B cell (primary cell): ENCODE results near the gene GALR2. TPM values are rescaled to one million over a fixed set of nuclear protein-coding genes. Genes with fewer than 3 reads are reported as not detected.

Experiments
- ATAC-seq: fragments of 200-7000 bp; cut with Tn5 transposase; one replicate; pipeline ENCODE4 v1.10.0; 2021; ENCODE audit warnings: low read depth, mild to moderate bottlenecking, moderate number of reproducible peaks, moderate library complexity
- CTCF ChIA-PET: fragments of 350-600 bp; sonication (Branson Sonifier 250); formaldehyde crosslinking; loops from one replicate; lab custom pipeline; 2021; ENCODE audit warnings: antibody characterized with exemption, inconsistent platforms; lab: Charles Lee
- POLR2A ChIA-PET: fragments of 350-600 bp; sonication (Branson Sonifier 250); formaldehyde crosslinking; loops from one replicate; lab custom pipeline; 2021; ENCODE audit warnings: antibody characterized with exemption; lab: Charles Lee
- DNase-seq: peaks from one replicate; pipeline ENCODE4 v3.0.0; 2013
- H2AFZ ChIP-seq: 2 replicates; pipeline ENCODE4 v1.6.1; 2012; ENCODE audit warnings: mild to moderate bottlenecking, low read depth, low read length; ENCODE audit not compliant: insufficient read depth, poor library complexity, severe bottlenecking
- H3K27ac ChIP-seq, 2 donors: 1 replicate in 1 of 2; 2 replicates in 1 of 2; pipeline ENCODE4 v1.5.1; 2012 to 2013; ENCODE audit warnings: low read length in 2 of 2, mild to moderate bottlenecking in 2 of 2, moderate library complexity in 1 of 2
- H3K27me3 ChIP-seq, 4 experiments: fragments of 200-600 bp in 1 of 4; sonication (generic) in 1 of 4; replicated peaks in 1 of 4; 1 replicate in 2 of 4; 2 replicates in 2 of 4; pipeline versions ENCODE4 v1.6.1 to v1.7.0; 2013 to 2016; ENCODE audit warnings: low read length in 3 of 4, mild to moderate bottlenecking in 2 of 4, mixed read lengths in 1 of 4, moderate library complexity in 1 of 4; ENCODE audit not compliant: insufficient read depth in 4 of 4, control insufficient read depth in 3 of 4; ENCODE audit errors: control extremely low read depth in 1 of 4
- H3K36me3 ChIP-seq, 2 experiments: replicated peaks in 1 of 2; 1 replicate in 1 of 2; 2 replicates in 1 of 2; pipeline versions ENCODE4 v1.6.1 to v1.7.1; 2013; ENCODE audit warnings: low read length in 1 of 2; ENCODE audit not compliant: insufficient read depth in 2 of 2, control insufficient read depth in 1 of 2; ENCODE audit errors: control extremely low read depth in 1 of 2, extremely low read depth in 1 of 2
- H3K4me1 ChIP-seq, 2 donors: fragments of 200-600 bp in 1 of 2; sonication (generic) in 1 of 2; 1 replicate in 1 of 2; 2 replicates in 1 of 2; pipeline versions ENCODE4 v1.5.1 to v1.6.1; 2013 to 2017; ENCODE audit warnings: low read length in 2 of 2; ENCODE audit not compliant: control insufficient read depth in 2 of 2, insufficient read depth in 2 of 2
- H3K4me2 ChIP-seq: replicated peaks from 2 replicates; pipeline ENCODE3; 2012; ENCODE audit warnings: mild to moderate bottlenecking, low read depth, low read length; ENCODE audit not compliant: poor library complexity, severe bottlenecking
- H3K4me3 ChIP-seq, 5 experiments: fragments of 200-600 bp in 1 of 5; sonication (generic) in 1 of 5; 1 replicate in 3 of 5; 2 replicates in 2 of 5; pipeline versions ENCODE4 v1.5.1 to v1.7.0; 2011 to 2016; ENCODE audit warnings: low read length in 4 of 5, mild to moderate bottlenecking in 4 of 5, low read depth in 2 of 5, control low read depth in 1 of 5, moderate library complexity in 1 of 5; ENCODE audit not compliant: insufficient read depth in 1 of 5; ENCODE audit errors: control extremely low read depth in 1 of 5, extremely low read depth in 1 of 5
- H3K79me2 ChIP-seq: fragments of 200-600 bp; sonication (generic); one replicate; pipeline ENCODE4 v1.6.0; 2016; ENCODE audit warnings: low read length; ENCODE audit not compliant: control insufficient read depth, insufficient read depth
- H3K9ac ChIP-seq: fragments of 200-600 bp; sonication (generic); 2 replicates; pipeline ENCODE4 v1.6.1; 2017; ENCODE audit warnings: mild to moderate bottlenecking, low read length, moderate library complexity
- H3K9me3 ChIP-seq, 3 donors: one replicate each; pipeline versions ENCODE4 v1.6.1 to v1.7.1; 2013; ENCODE audit warnings: low read length in 2 of 3; ENCODE audit not compliant: control insufficient read depth in 2 of 3, insufficient read depth in 1 of 3; ENCODE audit errors: control extremely low read depth in 1 of 3
- H4K20me1 ChIP-seq: 2 replicates; pipeline ENCODE4 v1.6.0; 2012; ENCODE audit warnings: mild to moderate bottlenecking, low read length; ENCODE audit not compliant: insufficient read depth, control insufficient read depth, poor library complexity, severe bottlenecking
- H3K27ac Mint-ChIP-seq: one replicate; pipeline ENCODE4 v1.8.0; 2021; ENCODE audit warnings: mixed read lengths
- H3K27me3 Mint-ChIP-seq: one replicate; pipeline ENCODE4 v1.8.0; 2021; ENCODE audit warnings: mixed read lengths
- H3K4me1 Mint-ChIP-seq: one replicate; pipeline ENCODE4 v1.8.0; 2021; ENCODE audit warnings: mixed read lengths
- H3K4me3 Mint-ChIP-seq: one replicate; pipeline ENCODE4 v1.8.0; 2021; ENCODE audit warnings: mixed read lengths
- H3K9me3 Mint-ChIP-seq: one replicate; pipeline ENCODE4 v1.8.0; 2022; ENCODE audit warnings: mixed read lengths; ENCODE audit not compliant: insufficient read depth
- CTCF ChIP-seq: fragments of 200-600 bp; IDR thresholded peaks from one replicate; pipeline ENCODE4 v1.8.0; 2022; ENCODE audit warnings: antibody characterized with exemption, mild to moderate bottlenecking
- EZH2 ChIP-seq: IDR thresholded peaks from 2 replicates; pipeline ENCODE4 v1.6.1; 2012; ENCODE audit warnings: borderline replicate concordance, low read depth, mild to moderate bottlenecking, moderate library complexity, low read length; ENCODE audit not compliant: insufficient read depth, poor library complexity, severe bottlenecking
- WGBS: methylation state at CpG from one replicate; pipeline ENCODE4 v1.1.5; 2013; ENCODE audit warnings: missing lambda C conversion rate; ENCODE audit not compliant: insufficient coverage; 5-methylcytosine and 5-hydroxymethylcytosine counted together
- intact Hi-C: fragments of 100-400 bp; cut with micrococcal nuclease; formaldehyde crosslinking; loops from one replicate; pipeline ENCODE4 v1.10.0; 2022
- polyA plus RNA-seq: library from polyadenylated mRNA; depleted of rRNA; stranded (reverse); fragments of >200 nt; gene quantifications from 2 replicates; pipeline ENCODE4 v1.2.3, GENCODE V29; 2012
- total RNA-seq, 2 donors: library from RNA; stranded (reverse); fragments of 120-200 nt in 1 of 2; gene quantifications; 1 replicate in 1 of 2; 2 replicates in 1 of 2; pipeline versions ENCODE4 v1.2.3 to v1.2.4, GENCODE V29; 2013 to 2022

Gene GALR2
- total and polyA plus RNA-seq, 2 donors (not counting 1 experiment from before 2014, with no cell fraction given) = 0.42 to 1.2 TPM

GRCh38 chr17:76053246-76054111 lies 21.1 kb upstream of the GALR2 start:
- intact Hi-C loops = no loop called here
- ChIA-PET POLR2A (no interaction called here), CTCF (interaction anchor here (1.4 kb wide), 1 partner anchor 68 kb away, joined by 3 read pairs; no protein-coding TSS in a partner anchor)
- no peak overlapping the region for H3K27ac ChIP-seq
- Mint-ChIP-seq H3K4me3 (no peak overlapping the region), H3K9me3 (no peaks in the 10 kb centered on the region), H3K4me1 (no peaks in the 10 kb centered on the region), H3K27me3 (no peaks in the 10 kb centered on the region), H3K27ac (no peak overlapping the region)
- no peak overlapping the region for H3K4me2 ChIP-seq
- WGBS = 97% methylated on average over 14 of the region's 17 CpGs
- TF ChIP-seq CTCF (no peak), EZH2 (no peak)
- H3K9me3 ChIP-seq = no peaks in the 10 kb centered on the region
- peaks cover 18 to 80% of the 10 kb centered on the region in 2 experiments for H3K36me3 ChIP-seq
- H3K27me3 ChIP-seq = no peaks in the 10 kb centered on the region
- H3K9ac ChIP-seq = no peak overlapping the region
- ATAC-seq (no peak), DNase-seq (no peak)
- H3K4me3 ChIP-seq = no peak overlapping the region
- H3K79me2 ChIP-seq = peaks cover 7% of the 10 kb centered on the region
- peaks cover 14% of the 10 kb centered on the region for H4K20me1 ChIP-seq
- H3K4me1 ChIP-seq = no peaks in the 10 kb centered on the region
- no peak overlapping the region for H2AFZ ChIP-seq

GRCh38 chr17:76054112-76054476 lies 20.5 kb upstream of the GALR2 start:
- Histone ChIP-seq H3K79me2 (peaks cover 7% of the 10 kb centered on the region), H3K4me2 (no peak overlapping the region), H3K9ac (no peak overlapping the region), H3K9me3 (no peaks in the 10 kb centered on the region), H4K20me1 (peaks cover 14% of the 10 kb centered on the region), H3K4me1 (no peaks in the 10 kb centered on the region), H2AFZ (no peak overlapping the region), H3K36me3 (peaks cover 21 to 80% of the 10 kb centered on the region in 2 experiments), H3K4me3 (no peak overlapping the region), H3K27ac (no peak overlapping the region), H3K27me3 (no peaks in the 10 kb centered on the region)
- Mint-ChIP-seq H3K9me3 (no peaks in the 10 kb centered on the region), H3K27me3 (no peaks in the 10 kb centered on the region), H3K4me1 (no peaks in the 10 kb centered on the region), H3K27ac (no peak overlapping the region), H3K4me3 (no peak overlapping the region)
- no peak for DNase-seq
- intact Hi-C loops = no loop called here
- no CpG with 5 or more reads among the region's 4 CpGs for WGBS
- TF ChIP-seq EZH2 (no peak), CTCF (no peak)
- no peak for ATAC-seq
- ChIA-PET CTCF (interaction anchor here (1.4 kb wide), 1 partner anchor 67 kb away, joined by 3 read pairs; no protein-coding TSS in a partner anchor), POLR2A (no interaction called here)
